OCI-LY1 (cell line): ENCODE results near the gene PDZD2.

Experiments
- EZH2 ChIP-seq: fragments of 200-600 bp; sonication (generic), shearing (Covaris generic); IDR thresholded peaks from 2 replicates; pipeline ENCODE4 v1.8.0; 2017; ENCODE audit warnings: borderline replicate concordance, mixed run types, mild to moderate bottlenecking, antibody characterized with exemption, low read length, moderate library complexity, mixed read lengths
- TF ChIP-seq, protein P1 (sequence below): fragments of 200-600 bp; sonication (generic), shearing (Covaris generic); IDR thresholded peaks from 2 replicates; pipeline ENCODE4 v1.5.1; 2017; ENCODE audit warnings: mild to moderate bottlenecking, antibody characterized with exemption, low read length, moderate library complexity, mixed read lengths

GRCh38 chr5:31918739-31919138, 279.8 kb downstream of the PDZD2 start:
- no peak for TF ChIP-seq EZH2
- TF ChIP-seq, protein P1, sequence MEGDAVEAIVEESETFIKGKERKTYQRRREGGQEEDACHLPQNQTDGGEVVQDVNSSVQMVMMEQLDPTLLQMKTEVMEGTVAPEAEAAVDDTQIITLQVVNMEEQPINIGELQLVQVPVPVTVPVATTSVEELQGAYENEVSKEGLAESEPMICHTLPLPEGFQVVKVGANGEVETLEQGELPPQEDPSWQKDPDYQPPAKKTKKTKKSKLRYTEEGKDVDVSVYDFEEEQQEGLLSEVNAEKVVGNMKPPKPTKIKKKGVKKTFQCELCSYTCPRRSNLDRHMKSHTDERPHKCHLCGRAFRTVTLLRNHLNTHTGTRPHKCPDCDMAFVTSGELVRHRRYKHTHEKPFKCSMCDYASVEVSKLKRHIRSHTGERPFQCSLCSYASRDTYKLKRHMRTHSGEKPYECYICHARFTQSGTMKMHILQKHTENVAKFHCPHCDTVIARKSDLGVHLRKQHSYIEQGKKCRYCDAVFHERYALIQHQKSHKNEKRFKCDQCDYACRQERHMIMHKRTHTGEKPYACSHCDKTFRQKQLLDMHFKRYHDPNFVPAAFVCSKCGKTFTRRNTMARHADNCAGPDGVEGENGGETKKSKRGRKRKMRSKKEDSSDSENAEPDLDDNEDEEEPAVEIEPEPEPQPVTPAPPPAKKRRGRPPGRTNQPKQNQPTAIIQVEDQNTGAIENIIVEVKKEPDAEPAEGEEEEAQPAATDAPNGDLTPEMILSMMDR = no peak
